GM11168 (cell line): ENCODE results near the gene BCAR3.
"Not testable (repeated sequence)": the region's sequence is repeated elsewhere in the genome, so short reads cannot be mapped to it uniquely, and the experiment has no call there.

Experiments used
- in situ Hi-C: fragments of 300-500 bp; cut with MboI; formaldehyde crosslinking; loops from one replicate; pipeline ENCODE4 v1.12.0; 2022; ENCODE audit warnings: low sequenced_read_pairs; ENCODE audit not compliant: unreplicated experiment

BCAR3 gene

GRCh38 chr1:93690921-93691789, 9.5 kb upstream of the BCAR3 start:
- in situ Hi-C loops, result no loop called here

GRCh38 chr1:93690341-93690740, 8.7 kb upstream of the BCAR3 start:
- in situ Hi-C loops, result no loop called here

- in situ Hi-C loops, result no loop called here
Measured at GRCh38 chr1:93689521-93690223, 8.0 kb upstream of the BCAR3 start.

- in situ Hi-C loops, result no loop called here
Measured at GRCh38 chr1:93687542-93687941, 5.9 kb upstream of the BCAR3 start.

GRCh38 chr1:93686504-93687250, 5.0 kb upstream of the BCAR3 start:
- in situ Hi-C loops, result no loop called here

GRCh38 chr1:93685918-93686317, 4.3 kb upstream of the BCAR3 start:
- in situ Hi-C loops, result no loop called here

GRCh38 chr1:93683234-93683633, 1.6 kb upstream of the BCAR3 start:
- in situ Hi-C loops, result no loop called here

- in situ Hi-C loops, result no loop called here
Measured at GRCh38 chr1:93681989-93682412, 364 bp upstream of the BCAR3 start.

GRCh38 chr1:93680420-93681100, 1.1 kb downstream of the BCAR3 start:
- in situ Hi-C loops, result no loop called here

GRCh38 chr1:93680076-93680419, 1.6 kb downstream of the BCAR3 start:
- in situ Hi-C loops, result no loop called here

- in situ Hi-C loops, result no loop called here
Measured at GRCh38 chr1:93679546-93679945, 2.1 kb downstream of the BCAR3 start.

GRCh38 chr1:93678946-93679480, 2.6 kb downstream of the BCAR3 start:
- in situ Hi-C loops, result no loop called here

GRCh38 chr1:93678491-93678890, 3.1 kb downstream of the BCAR3 start:
- in situ Hi-C loops, result no loop called here

- in situ Hi-C loops, result no loop called here
Measured at GRCh38 chr1:93677729-93678128, 3.9 kb downstream of the BCAR3 start.

- in situ Hi-C loops, result no loop called here
Measured at GRCh38 chr1:93676427-93676826, 5.2 kb downstream of the BCAR3 start.

GRCh38 chr1:93675931-93676330, 5.7 kb downstream of the BCAR3 start:
- in situ Hi-C loops, result no loop called here

- in situ Hi-C loops, result no loop called here
Measured at GRCh38 chr1:93675271-93675670, 6.4 kb downstream of the BCAR3 start.

GRCh38 chr1:93674071-93674470, 7.6 kb downstream of the BCAR3 start:
- in situ Hi-C loops, result not testable (repeated sequence)

- in situ Hi-C loops, result no loop called here
Measured at GRCh38 chr1:93673163-93673829, 8.3 kb downstream of the BCAR3 start.
